Neural cell (in vitro differentiated cells): ENCODE measurements around the gene TSPAN3.

Experiments used
- CTCF ChIP-seq: fragments of 450-650 bp; IDR thresholded peaks from 2 replicates; pipeline ENCODE4 v1.5.1; 2014; ENCODE audit warnings: antibody characterized with exemption, mild to moderate bottlenecking, moderate library complexity; ENCODE audit not compliant: poor library complexity, severe bottlenecking
- EZH2 ChIP-seq: fragments of 200-600, 300-800 bp; shearing (Covaris generic), sonication (generic); IDR thresholded peaks from 2 replicates; pipeline ENCODE4 v1.6.1; 2014; ENCODE audit warnings: antibody characterized with exemption, low read length, borderline replicate concordance, mild to moderate bottlenecking; ENCODE audit not compliant: insufficient read depth, poor library complexity, severe bottlenecking
- POLR2AphosphoS5 ChIP-seq: IDR thresholded peaks from 2 replicates; pipeline ENCODE4 v1.6.1; 2012
- SMC3 ChIP-seq: fragments of 450-650 bp; conservative IDR thresholded peaks from 2 replicates; pipeline ENCODE4 v1.6.1; 2014; ENCODE audit warnings: antibody characterized with exemption, mild to moderate bottlenecking, moderate library complexity; ENCODE audit not compliant: poor library complexity

- TF ChIP-seq CTCF: no peak
- no peak for TF ChIP-seq SMC3
- TF ChIP-seq POLR2AphosphoS5: no peak
- TF ChIP-seq EZH2: no peak
Measured at GRCh38 chr15:77027111-77027696, 43.7 kb downstream of the TSPAN3 start.
